ENCODE data around the gene DACH1.

The DACH1 gene

GRCh38 chr13:71515744-71516038 lies 351.3 kb downstream of the DACH1 start (continued):
- TF ChIP-seq OSR2 (tag by site-specific recombination; IDR thresholded peaks at IDR 0.05): peak; percentile 65
- 0 out of 2 replicates have a peak, but pooled peaks have one; percentile 43 for TF ChIP-seq HIC1 (tag by site-specific recombination; IDR thresholded peaks at IDR 0.05)
- TF ChIP-seq IKZF3 (tag by site-specific recombination; IDR thresholded peaks at IDR 0.05): peak; percentile 45; the same call in 1 of the 2 replicates
- TF ChIP-seq, protein P1, sequence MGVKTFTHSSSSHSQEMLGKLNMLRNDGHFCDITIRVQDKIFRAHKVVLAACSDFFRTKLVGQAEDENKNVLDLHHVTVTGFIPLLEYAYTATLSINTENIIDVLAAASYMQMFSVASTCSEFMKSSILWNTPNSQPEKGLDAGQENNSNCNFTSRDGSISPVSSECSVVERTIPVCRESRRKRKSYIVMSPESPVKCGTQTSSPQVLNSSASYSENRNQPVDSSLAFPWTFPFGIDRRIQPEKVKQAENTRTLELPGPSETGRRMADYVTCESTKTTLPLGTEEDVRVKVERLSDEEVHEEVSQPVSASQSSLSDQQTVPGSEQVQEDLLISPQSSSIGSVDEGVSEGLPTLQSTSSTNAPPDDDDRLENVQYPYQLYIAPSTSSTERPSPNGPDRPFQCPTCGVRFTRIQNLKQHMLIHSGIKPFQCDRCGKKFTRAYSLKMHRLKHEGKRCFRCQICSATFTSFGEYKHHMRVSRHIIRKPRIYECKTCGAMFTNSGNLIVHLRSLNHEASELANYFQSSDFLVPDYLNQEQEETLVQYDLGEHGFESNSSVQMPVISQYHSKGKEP (tag by site-specific recombination; IDR thresholded peaks at IDR 0.05): no peak
- TF ChIP-seq PRDM2 (tag by site-specific recombination; IDR thresholded peaks at IDR 0.05; ENCODE audit: borderline replicate concordance): no peak
- TF ChIP-seq ZNF248 (tag by site-specific recombination; IDR thresholded peaks at IDR 0.05): no peak
- peak; percentile 76 for TF ChIP-seq SP7 (tag by site-specific recombination; IDR thresholded peaks at IDR 0.05)
- TF ChIP-seq, protein P2, sequence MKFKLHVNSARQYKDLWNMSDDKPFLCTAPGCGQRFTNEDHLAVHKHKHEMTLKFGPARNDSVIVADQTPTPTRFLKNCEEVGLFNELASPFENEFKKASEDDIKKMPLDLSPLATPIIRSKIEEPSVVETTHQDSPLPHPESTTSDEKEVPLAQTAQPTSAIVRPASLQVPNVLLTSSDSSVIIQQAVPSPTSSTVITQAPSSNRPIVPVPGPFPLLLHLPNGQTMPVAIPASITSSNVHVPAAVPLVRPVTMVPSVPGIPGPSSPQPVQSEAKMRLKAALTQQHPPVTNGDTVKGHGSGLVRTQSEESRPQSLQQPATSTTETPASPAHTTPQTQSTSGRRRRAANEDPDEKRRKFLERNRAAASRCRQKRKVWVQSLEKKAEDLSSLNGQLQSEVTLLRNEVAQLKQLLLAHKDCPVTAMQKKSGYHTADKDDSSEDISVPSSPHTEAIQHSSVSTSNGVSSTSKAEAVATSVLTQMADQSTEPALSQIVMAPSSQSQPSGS (tag by site-specific recombination; IDR thresholded peaks at IDR 0.05; ENCODE audit: low read depth): peak; percentile 85
- no peak for TF ChIP-seq TCF7L2 (IDR thresholded peaks at IDR 0.05; ENCODE audit: borderline replicate concordance, low read depth, low read length)
- no peak for TF ChIP-seq ZNF341 (tag by site-specific recombination; IDR thresholded peaks at IDR 0.05; ENCODE audit: low read depth)
- no peak for TF ChIP-seq ZNF658 (tag by site-specific recombination; IDR thresholded peaks at IDR 0.05)
- TF ChIP-seq ZSCAN16 (tag by site-specific recombination; IDR thresholded peaks at IDR 0.05): no peak
- 0 out of 2 replicates have a peak, but pooled peaks have one; percentile 23 for TF ChIP-seq ZNF366 (tag by site-specific recombination; conservative IDR thresholded peaks at IDR 0.05)
- TF ChIP-seq PRDM6 (tag by site-specific recombination; IDR thresholded peaks at IDR 0.05): peak; percentile 90
- no peak for TF ChIP-seq ZNF148 (tag by site-specific recombination; IDR thresholded peaks at IDR 0.05; ENCODE audit: borderline replicate concordance)
- no peak for TF ChIP-seq ZNF175 (tag by site-specific recombination; IDR thresholded peaks at IDR 0.05)
- no peak for TF ChIP-seq CTCF (tag by site-specific recombination; IDR thresholded peaks at IDR 0.05)
- no peak for TF ChIP-seq ZNF785 (tag by site-specific recombination; IDR thresholded peaks at IDR 0.05)
- TF ChIP-seq ZNF843 (tag by site-specific recombination; IDR thresholded peaks at IDR 0.05): peak; percentile 78; the same call in 1 of the 2 replicates
- TF ChIP-seq ELK4 (IDR thresholded peaks at IDR 0.05; ENCODE audit: borderline replicate concordance, low read depth, low read length): no peak
- no peak for TF ChIP-seq ZNF2 (tag by site-specific recombination; IDR thresholded peaks at IDR 0.05)
- TF ChIP-seq GLIS2 (tag by site-specific recombination; IDR thresholded peaks at IDR 0.05): no peak
